Activated CD4-positive, alpha-beta T cell treated with anti-CD3 and anti-CD28 coated beads, Interleukin-2, Interleukin-4, amounts not matched to agents 100 ng/mL and 50 ng/mL, durations not matched to agents 16 hours and 8 hours (primary cell): ENCODE data around the gene ZNF490.

Source experiments
- DNase-seq: peaks from one replicate; pipeline ENCODE4 v3.0.0-alpha.2; 2020; ENCODE audit warnings: low spot score

The ZNF490 gene

DNA sequence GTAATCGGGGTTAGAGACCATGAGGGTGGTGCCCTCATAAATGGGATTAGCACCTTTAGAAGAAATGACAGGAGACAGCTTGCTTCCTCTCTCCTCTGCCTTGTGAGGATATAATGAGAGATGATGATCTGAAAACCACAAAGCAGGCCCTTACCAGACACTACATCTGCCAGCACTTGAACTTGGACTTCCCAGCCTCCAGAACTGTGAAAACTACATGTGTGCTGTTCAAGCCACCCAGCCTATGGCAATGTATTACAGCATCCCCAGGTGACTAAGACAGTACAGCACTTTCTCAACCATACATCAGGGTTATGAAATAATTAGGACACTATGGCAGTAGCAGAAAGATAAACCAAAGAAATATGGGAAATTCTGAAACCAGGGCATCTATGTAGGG lies 66.8 kb downstream of the ZNF490 start:
- no peak for DNase-seq
